Embryonic facial prominence (tissue), 1 donor: ENCODE measurements around the gene UBR1.
"Not testable (repeated sequence)": the region's sequence is repeated elsewhere in the genome, so short reads cannot be mapped to it uniquely, and the experiment has no call there.

Source experiments
- DNase-seq: peaks from one replicate; pipeline ENCODE4 v3.0.0-alpha.2; 2016; ENCODE audit errors: extremely low spot score

UBR1 gene

DNA sequence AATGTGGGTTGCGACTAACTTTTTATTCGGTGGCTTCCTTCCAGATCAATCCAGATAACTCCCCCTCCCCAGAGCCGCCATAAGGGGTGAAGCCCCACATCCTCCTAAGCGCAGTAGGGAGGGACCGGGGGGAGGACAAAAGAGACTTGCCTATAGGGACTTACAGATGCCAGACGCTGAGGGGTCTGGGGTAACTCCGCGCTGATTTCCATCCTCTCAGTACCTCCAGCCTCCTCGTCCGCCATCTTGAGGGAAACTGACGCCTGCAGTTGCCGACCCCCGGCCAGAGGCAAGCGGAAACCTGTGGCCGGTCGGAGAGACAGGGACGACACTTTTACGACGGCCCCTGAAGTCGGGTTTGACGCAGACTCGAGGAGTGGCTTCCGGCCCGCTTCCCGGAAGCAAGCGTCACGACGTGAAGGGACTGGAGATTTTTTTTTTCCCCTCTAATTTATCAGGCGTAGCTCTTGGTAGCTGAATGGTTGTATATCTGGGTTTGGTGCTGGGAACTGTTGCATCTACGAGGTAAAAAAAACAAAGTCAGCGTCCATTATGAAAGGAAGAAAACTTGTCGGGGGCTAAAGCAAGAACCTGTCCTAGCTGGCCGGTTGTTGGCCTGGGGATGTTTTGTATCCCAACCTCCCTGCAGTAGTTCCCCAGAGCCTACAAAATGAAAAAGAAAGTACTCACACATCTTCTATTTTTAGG is at the start of gene UBR1:
Gene UBR1, minus strand, starts transcription at position 261 of the 708 bp plus-strand sequence. Its CDS starts 16 bp downstream, at position 245.
- peak; percentile 90 for DNase-seq

DNA sequence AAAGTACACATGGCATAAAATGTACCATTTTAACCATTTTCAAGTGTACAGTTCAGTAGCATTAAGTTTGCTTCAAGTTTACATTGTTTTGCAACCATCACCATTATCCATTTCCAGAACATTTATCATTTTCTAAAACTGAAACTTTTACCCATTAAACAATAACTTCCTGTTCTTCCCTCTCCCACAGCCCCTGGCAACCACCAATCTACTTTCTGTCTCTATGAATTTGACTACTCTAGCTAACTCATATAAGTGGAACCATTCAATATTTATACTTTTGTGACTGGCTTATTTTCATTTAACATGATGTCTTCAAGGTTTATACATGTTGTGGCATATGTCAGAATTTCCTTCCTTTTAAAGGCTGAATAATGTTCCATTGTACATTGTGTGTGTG is 47.4 kb upstream of the UBR1 start:
- DNase-seq = no peak

DNA sequence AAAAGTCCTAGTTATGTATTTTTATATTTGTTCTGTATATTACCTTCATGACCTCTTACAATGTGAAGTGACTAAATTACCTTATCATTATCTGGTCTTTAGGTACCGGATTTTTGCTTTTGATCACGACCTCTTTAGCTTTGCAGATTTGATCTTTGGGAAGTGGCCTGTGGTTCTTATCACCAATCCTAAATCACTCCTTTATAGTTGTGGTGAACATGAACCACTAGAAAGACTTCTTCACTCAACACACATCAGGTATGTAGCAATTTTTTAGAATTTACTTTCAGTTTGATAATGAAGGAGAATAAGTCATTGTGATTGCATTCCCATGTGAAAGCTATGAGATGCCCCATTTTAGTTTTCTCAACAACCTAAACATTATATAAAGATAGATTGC is 45.9 kb upstream of the UBR1 start:
- no peak for DNase-seq

- DNase-seq = no peak
Measured at GRCh38 chr15:43150191-43150929, 44.5 kb upstream of the UBR1 start.

GRCh38 chr15:43146184-43146583 is 40.3 kb upstream of the UBR1 start:
- no peak for DNase-seq

- no peak for DNase-seq
Measured at GRCh38 chr15:43144512-43144911, 38.7 kb upstream of the UBR1 start.

GRCh38 chr15:43143203-43143941 is 37.5 kb upstream of the UBR1 start:
- no peak for DNase-seq

GRCh38 chr15:43135351-43135750 is 29.5 kb upstream of the UBR1 start:
- no peak for DNase-seq

DNA sequence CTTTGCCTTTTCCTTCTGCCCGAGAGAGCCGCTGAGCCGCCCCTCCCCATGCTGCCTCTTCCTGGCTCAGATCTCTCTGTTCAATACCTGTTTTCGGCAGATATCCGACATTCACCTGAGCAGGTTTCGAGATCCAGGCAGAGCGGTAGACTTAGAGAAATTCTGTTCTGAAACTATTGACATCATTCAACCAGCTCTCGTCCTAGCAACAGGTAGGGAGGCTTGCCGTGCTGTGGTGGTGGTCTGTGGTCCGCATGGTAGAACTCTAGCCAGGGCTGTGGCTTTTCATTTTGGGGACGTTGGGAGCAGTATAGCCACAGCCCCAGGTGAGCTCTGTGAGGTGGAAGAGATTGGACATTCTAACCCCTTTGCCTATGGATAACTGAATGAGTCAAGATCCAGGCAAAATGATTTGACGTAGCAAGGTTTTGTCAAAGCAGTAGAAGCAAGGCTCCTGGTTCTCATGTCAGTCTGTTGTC is 28.4 kb upstream of the UBR1 start:
- DNase-seq = no peak

DNA sequence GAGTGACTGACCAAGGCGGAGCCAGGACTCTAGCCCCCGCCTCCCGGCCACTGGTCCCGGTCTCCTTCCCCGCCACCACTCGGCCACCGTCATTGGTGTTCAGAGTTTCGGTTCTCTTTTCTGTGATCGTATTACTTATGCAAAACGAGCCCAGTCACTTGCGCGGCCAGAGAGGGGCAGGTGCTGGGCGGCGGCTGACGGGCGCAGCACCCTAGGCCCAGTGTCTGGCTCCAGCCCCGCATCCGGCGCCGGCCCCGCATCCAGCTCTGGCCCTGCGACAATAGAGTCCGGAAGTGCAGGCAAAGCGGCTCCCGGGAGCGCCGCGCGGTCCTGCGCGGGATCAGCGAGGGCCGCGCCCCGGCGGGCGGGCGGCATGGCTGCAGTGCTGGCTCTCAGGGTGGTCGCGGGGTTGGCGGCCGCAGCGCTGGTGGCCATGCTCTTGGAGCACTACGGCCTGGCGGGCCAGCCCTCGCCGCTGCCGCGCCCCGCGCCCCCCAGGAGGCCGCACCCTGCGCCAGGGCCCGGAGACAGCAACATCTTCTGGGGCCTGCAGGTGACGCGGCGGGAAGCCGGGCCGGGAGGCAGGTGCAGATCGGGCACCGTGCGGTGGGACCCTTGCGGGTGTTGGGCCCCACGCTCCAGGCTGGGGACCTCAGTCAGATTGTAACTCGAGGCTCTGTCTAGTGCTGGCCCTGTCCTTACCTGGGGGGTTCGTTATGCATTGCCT is 27.8 kb upstream of the UBR1 start, which contains the start of gene TMEM62:
Gene TMEM62, plus strand, starts transcription at position 157 of the 727 bp plus-strand sequence. Its CDS starts 217 bp downstream, at position 374.
- peak; percentile 10 for DNase-seq

GRCh38 chr15:43132830-43133429 is 27.1 kb upstream of the UBR1 start:
- DNase-seq = no peak

GRCh38 chr15:43128980-43129335 is 23.1 kb upstream of the UBR1 start:
- no peak for DNase-seq

- DNase-seq = not testable (repeated sequence)
Measured at GRCh38 chr15:43128174-43128979, 22.5 kb upstream of the UBR1 start.

DNA sequence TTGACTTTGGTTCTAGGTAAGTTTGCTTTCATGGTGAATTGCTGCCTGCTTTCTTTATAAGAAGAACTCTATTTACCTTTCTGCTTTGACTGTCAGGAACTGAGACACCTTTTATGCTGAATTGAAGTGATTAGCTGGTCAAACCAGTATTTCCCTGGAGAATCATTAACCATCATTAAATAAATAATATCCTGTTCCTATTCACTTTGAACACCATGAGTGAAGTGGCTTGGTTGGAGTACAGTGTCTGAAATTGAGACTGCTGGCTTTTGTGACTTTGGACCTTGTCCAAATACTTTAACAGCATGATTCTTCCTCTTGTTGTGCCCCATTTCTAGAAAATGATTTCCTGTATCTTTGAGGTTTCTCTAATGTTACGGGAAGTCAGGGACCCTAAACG is 21.9 kb upstream of the UBR1 start:
- DNase-seq = no peak

- no peak for DNase-seq
Measured at GRCh38 chr15:43126356-43126755, 20.5 kb upstream of the UBR1 start.

DNA sequence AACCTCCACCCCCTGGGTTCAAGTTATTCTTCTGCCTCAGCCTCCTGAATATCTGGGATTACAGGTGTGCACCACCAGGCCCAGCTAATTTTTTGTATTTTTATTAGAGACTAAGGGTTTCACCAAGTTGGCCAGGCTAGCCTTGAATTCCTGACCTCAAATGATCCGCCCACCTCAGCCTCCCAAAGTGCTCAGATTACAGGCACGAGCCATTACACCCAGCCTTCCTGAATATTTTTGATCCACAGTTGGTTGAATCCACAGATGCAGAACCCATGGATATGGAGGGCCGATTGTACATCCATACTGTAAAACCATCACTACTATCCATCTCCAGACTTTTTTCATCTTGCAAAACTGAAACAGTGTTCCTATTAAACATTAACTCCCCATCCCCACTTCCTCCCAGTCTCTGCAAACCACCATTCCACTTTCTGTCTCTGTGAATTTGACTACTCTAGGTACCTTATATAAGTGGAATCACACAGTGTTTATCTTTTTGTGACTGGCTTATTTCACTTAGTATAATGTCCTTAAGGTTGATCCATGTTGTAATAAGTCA is 19.3 kb upstream of the UBR1 start:
- DNase-seq = no peak

DNA sequence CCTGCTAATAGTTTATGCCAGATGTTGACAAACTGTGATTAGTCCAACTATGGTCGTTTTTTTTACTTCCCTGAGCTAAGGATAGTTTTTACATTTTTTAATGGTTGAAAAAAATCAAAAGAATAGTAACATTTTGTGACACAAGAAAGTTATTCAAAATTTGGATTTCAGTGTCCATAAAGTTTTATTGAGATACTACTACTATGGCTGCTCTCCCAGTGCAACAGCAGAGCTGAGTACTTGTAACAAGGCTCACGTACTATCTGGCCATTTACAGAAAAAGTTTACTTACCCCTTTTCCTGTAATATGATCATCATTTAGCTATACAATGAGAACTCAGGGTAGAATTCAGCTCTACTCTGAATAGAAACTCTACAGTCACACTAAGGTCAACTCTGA is 16.0 kb upstream of the UBR1 start:
- DNase-seq = no peak

DNA sequence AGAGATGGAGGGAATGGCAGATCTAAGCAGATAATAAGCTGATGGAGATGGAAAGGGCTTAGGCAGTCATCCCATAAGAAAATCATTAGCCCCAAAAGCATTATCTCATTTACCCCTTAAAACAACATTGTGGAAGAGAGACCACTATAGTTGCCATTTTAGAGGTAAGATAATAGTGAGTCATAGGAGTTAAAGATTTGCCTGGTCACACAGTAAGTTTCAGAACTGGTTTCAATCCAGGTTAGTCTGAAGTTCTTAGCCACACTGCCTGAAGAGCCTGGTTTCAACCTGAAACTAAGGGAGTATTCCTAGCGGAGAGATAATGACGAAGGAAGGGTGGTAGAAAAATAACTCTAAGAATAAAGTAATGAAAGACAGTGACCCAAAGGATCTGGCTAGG is 13.0 kb upstream of the UBR1 start:
- DNase-seq = no peak

DNA sequence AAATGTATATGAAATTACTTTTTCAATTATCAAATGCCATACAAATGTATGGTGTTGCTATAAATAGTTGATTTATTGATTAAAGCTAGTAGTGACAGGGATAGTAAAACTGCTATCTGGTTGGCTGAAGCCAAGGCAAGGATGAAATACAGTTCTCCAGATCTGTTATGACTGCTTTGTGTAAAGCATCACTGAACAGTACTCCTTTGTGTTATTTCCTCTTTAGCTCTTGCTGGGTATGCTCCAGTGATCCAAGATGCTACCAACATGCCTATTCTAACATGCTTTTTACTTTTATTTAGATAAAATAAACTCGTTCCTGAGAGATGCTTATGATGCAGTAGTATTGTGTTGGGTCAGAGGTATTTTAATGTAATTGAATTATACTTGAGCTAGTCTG is 12.4 kb upstream of the UBR1 start:
- no peak for DNase-seq

DNA sequence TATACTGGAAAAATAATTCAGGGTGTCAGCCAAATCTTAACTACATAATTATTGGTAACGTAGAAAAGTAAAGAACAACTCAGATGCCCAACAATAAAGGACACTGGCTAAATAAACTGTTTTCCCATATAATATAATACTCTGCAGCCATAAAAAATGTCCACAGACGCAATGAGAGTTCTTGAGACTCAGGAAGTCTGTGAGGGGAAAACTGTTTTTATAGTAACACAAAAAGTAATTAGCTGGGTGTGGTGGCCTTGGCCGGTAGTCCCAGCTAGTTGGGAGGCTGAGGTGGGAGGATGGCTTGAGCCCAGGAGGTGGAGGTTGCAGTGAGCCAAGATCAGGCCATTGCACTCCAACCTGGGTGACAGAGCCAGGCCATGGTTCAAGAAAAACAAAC is 5.5 kb upstream of the UBR1 start:
- no peak for DNase-seq
